Naive thymus-derived CD8-positive, alpha-beta T cell (primary cell): Measurements from ENCODE around the gene AUTS2. TPM values are rescaled to one million over a fixed set of nuclear protein-coding genes. Genes with fewer than 3 reads are reported as not detected.
A peak's percentile ranks its signal among the peaks of the same experiment; 100 is the strongest.

Experiments
- ATAC-seq, 2 donors: fragments of 150-1000 bp; cut with Tn5 transposase in 1 of 2; sonication (Bioruptor Pico), chemical (Tn5 transposase) in 1 of 2; 1 replicate in 1 of 2; 2 replicates in 1 of 2; pipeline ENCODE4 v1.10.0; 2021; ENCODE audit warnings: mild to moderate bottlenecking in 2 of 2, moderate library complexity in 2 of 2
- POLR2A ChIA-PET: fragments of 350-600 bp; sonication (Branson Sonifier 250); formaldehyde crosslinking; loops from one replicate; lab custom pipeline; 2021; ENCODE audit warnings: antibody characterized with exemption; lab: Charles Lee
- DNase-seq, 10 donors: peaks; one replicate each; pipeline versions ENCODE4 v3.0.0 to v3.0.0-alpha.2; 2020 to 2022
- H3K27ac Mint-ChIP-seq, 10 donors: one replicate each; pipeline ENCODE4 v1.8.0; 2020 to 2022; ENCODE audit warnings: mild to moderate bottlenecking in 10 of 10, mixed read lengths in 10 of 10, moderate library complexity in 4 of 10, inconsistent platforms in 1 of 10
- H3K27me3 Mint-ChIP-seq, 5 donors: one replicate each; pipeline ENCODE4 v1.8.0; 2021 to 2022; ENCODE audit warnings: mixed read lengths in 5 of 5
- H3K36me3 Mint-ChIP-seq, 3 donors: one replicate each; pipeline ENCODE4 v1.8.0; 2020 to 2022; ENCODE audit warnings: mixed read lengths in 3 of 3, mild to moderate bottlenecking in 2 of 3, inconsistent platforms in 1 of 3
- H3K4me1 Mint-ChIP-seq, 4 donors: one replicate each; pipeline ENCODE4 v1.8.0; 2021 to 2022; ENCODE audit warnings: mixed read lengths in 4 of 4
- H3K4me3 Mint-ChIP-seq, 10 donors: one replicate each; pipeline ENCODE4 v1.8.0; 2020 to 2022; ENCODE audit warnings: mild to moderate bottlenecking in 10 of 10, mixed read lengths in 10 of 10, moderate library complexity in 6 of 10, inconsistent platforms in 1 of 10
- H3K9me3 Mint-ChIP-seq, 9 donors: one replicate each; pipeline ENCODE4 v1.8.0; 2020 to 2022; ENCODE audit warnings: mixed read lengths in 9 of 9, mild to moderate bottlenecking in 3 of 9, inconsistent platforms in 1 of 9, moderate library complexity in 1 of 9
- polyA plus RNA-seq, 3 donors: library from polyadenylated mRNA; unstranded; fragments of 300-500 nt; fragmentation: Illumina TruSeq; gene quantifications; one replicate each; pipeline ENCODE4 v1.2.3, GENCODE V29; 2021
- total RNA-seq, 8 experiments: library from RNA in 2 of 8; stranded (reverse) in 2 of 8; gene quantifications; one replicate each; pipeline ENCODE4 v1.2.3 and lab custom pipeline; 2021 to 2026

The AUTS2 gene
- total and polyA plus RNA-seq, 5 experiments from 2014 or later = 0.36 to 4.6 (median 3.0) TPM

DNA sequence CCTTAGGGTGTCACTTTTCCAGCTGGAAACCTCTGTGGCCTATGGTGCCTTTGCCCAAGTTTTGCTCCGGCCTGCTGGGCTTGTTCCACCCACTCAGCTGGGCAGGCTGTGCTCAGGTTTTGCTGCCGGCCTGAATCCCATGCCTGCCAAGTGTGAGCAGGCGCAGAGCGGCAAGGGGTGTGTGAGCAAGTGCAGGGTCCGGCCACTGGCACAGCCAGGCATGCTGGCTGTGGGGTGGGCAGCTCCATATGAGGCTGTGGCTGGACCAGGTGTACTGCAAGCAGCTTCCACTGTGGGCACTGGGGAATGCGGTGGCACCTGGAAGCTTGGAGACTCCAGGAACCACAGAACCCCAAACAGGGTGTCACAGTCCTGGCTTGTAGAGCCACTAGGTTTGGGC lies 92.1 kb downstream of the AUTS2 start:
- no peak for ATAC-seq
- no peaks in the 10 kb centered on the region for H3K36me3 Mint-ChIP-seq
- POLR2A ChIA-PET = no interaction called here

GRCh38 chr7:69691327-69691726 lies 93.1 kb downstream of the AUTS2 start:
- POLR2A ChIA-PET = no interaction called here
- no peak overlapping the region for H3K4me3 Mint-ChIP-seq
- H3K27ac Mint-ChIP-seq = no peak overlapping the region
- H3K27me3 Mint-ChIP-seq = peaks cover 0 to 10% (median 0%) of the 10 kb centered on the region in 5 donors
- ATAC-seq = no peak
- DNase-seq = no peak
- peaks cover 0 to 3% (median 0%) of the 10 kb centered on the region in 9 donors for H3K9me3 Mint-ChIP-seq
- peaks cover 5 to 14% (median 6%) of the 10 kb centered on the region in 4 donors for H3K4me1 Mint-ChIP-seq
- no peaks in the 10 kb centered on the region for H3K36me3 Mint-ChIP-seq

More for the DNA sequence above, 92.1 kb downstream of the AUTS2 start:
- Mint-ChIP-seq H3K27ac (no peak overlapping the region), H3K4me3 (no peak overlapping the region), H3K4me1 (peaks cover 0 to 8% (median 0%) of the 10 kb centered on the region in 4 donors), H3K27me3 (peaks cover 0 to 10% (median 0%) of the 10 kb centered on the region in 5 donors), H3K9me3 (peaks cover 0 to 3% (median 0%) of the 10 kb centered on the region in 9 donors)
- no peak for DNase-seq

DNA sequence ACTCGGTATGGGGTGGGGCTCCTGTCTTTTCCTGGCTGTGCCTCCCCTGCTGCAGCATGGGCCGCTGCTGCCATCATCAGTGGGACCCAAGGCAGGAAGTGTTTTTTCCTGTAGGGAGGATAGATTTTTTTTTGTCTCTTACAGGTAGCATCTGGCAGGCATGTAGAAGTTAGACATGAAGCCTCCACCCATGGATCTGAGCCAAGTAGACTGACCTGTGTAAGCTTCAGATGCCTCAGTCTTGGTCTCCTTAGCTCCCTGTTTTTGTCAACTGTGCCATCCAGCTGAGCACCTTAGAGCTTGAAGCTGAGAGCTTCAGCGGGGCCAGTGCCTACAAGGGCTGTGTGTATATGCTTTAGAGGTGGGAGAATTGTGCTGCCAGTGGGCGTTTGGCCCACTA lies 93.5 kb downstream of the AUTS2 start:
- H3K9me3 Mint-ChIP-seq = peaks cover 0 to 3% (median 0%) of the 10 kb centered on the region in 9 donors
- ATAC-seq = no peak
- no peak overlapping the region for H3K4me3 Mint-ChIP-seq
- H3K36me3 Mint-ChIP-seq = no peaks in the 10 kb centered on the region
- no peak overlapping the region for H3K27ac Mint-ChIP-seq
- POLR2A ChIA-PET = no interaction called here
- DNase-seq = no peak
- peaks cover 5 to 18% (median 9%) of the 10 kb centered on the region in 4 donors for H3K4me1 Mint-ChIP-seq
- H3K27me3 Mint-ChIP-seq = peaks cover 0 to 10% (median 0%) of the 10 kb centered on the region in 5 donors

DNA sequence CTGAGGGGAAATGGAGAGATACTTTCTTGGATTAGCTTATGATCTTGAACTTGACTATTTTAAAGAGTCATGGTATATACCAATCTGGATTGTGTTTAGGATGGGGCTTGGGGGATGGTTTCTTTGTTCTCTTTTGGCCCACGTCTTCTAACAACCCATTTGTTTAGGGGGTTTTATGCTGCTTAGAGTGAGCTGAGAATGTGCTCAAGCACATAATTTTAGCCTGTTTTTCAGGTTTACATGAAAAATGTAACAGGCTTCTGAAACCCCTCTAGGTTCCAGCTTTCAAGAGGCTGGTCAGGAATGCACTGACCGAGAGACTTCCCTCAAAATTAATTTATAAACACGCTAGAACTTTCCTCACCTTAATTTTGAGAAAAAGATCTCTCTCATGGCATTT lies 94.3 kb downstream of the AUTS2 start:
- Mint-ChIP-seq H3K36me3 (no peaks in the 10 kb centered on the region), H3K4me3 (no peak overlapping the region), H3K27ac (no peak overlapping the region), H3K4me1 (peaks cover 5 to 21% (median 13%) of the 10 kb centered on the region in 4 donors), H3K27me3 (peaks cover 0 to 10% (median 0%) of the 10 kb centered on the region in 5 donors), H3K9me3 (peaks cover 0 to 3% (median 0%) of the 10 kb centered on the region in 9 donors)
- ATAC-seq (no peak), DNase-seq (no peak)
- POLR2A ChIA-PET = no interaction called here

DNA sequence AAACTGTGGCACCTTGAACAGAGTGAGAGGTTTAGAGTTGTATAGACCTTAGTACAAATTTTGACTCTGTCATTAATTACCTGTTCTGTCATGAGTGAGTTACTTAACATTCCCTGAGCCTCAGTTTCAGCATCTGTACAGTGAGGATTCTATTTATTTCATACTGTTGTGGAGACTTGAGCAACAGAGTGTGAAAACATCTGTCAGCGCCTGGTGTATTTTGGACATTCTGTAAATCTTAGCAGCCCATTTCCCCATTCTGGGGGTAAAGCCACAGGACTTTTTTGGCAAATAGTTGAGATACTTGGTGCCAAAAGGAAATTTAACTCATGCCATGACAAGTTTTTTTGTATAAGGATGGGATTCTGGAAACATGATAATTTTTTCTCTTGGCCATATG lies 94.8 kb downstream of the AUTS2 start:
- no peaks in the 10 kb centered on the region for H3K36me3 Mint-ChIP-seq
- peaks cover 0 to 3% (median 0%) of the 10 kb centered on the region in 9 donors for H3K9me3 Mint-ChIP-seq
- ATAC-seq = no peak
- POLR2A ChIA-PET = no interaction called here
- H3K27ac Mint-ChIP-seq = no peak overlapping the region
- H3K27me3 Mint-ChIP-seq = peaks cover 0 to 10% (median 0%) of the 10 kb centered on the region in 5 donors
- H3K4me3 Mint-ChIP-seq = no peak overlapping the region
- peaks cover 5 to 21% (median 13%) of the 10 kb centered on the region in 4 donors for H3K4me1 Mint-ChIP-seq
- no peak for DNase-seq

- POLR2A ChIA-PET = no interaction called here
- ATAC-seq = no peak
- peaks cover 5 to 21% (median 13%) of the 10 kb centered on the region in 4 donors for H3K4me1 Mint-ChIP-seq
- peak overlapping the region in 2 of 10 donors; percentile 5 to 65 for H3K4me3 Mint-ChIP-seq
- H3K9me3 Mint-ChIP-seq = peaks cover 0 to 3% (median 0%) of the 10 kb centered on the region in 9 donors
- peaks cover 0 to 10% (median 0%) of the 10 kb centered on the region in 5 donors for H3K27me3 Mint-ChIP-seq
- H3K27ac Mint-ChIP-seq = peak overlapping the region in 3 of 10 donors; percentile 17 to 72 (median 20)
- no peaks in the 10 kb centered on the region for H3K36me3 Mint-ChIP-seq
- DNase-seq = peak in 2 of 10 donors; percentile 1 to 8
These were observed 97.8 kb downstream of the AUTS2 start for GRCh38 chr7:69696054-69696591.

GRCh38 chr7:69696686-69697685 lies 98.7 kb downstream of the AUTS2 start:
- POLR2A ChIA-PET = no interaction called here
- DNase-seq = no peak

GRCh38 chr7:69698109-69698825 lies 100.0 kb downstream of the AUTS2 start:
- H3K9me3 Mint-ChIP-seq = peaks cover 0 to 1% (median 0%) of the 10 kb centered on the region in 9 donors
- H3K27me3 Mint-ChIP-seq = peaks cover 0 to 7% (median 0%) of the 10 kb centered on the region in 5 donors
- H3K27ac Mint-ChIP-seq = no peak overlapping the region
- peaks cover 5 to 18% (median 12%) of the 10 kb centered on the region in 4 donors for H3K4me1 Mint-ChIP-seq
- DNase-seq (no peak), ATAC-seq (no peak)
- H3K4me3 Mint-ChIP-seq = no peak overlapping the region
- POLR2A ChIA-PET = no interaction called here
- H3K36me3 Mint-ChIP-seq = no peaks in the 10 kb centered on the region

More at GRCh38 chr7:69696686-69697685, 98.7 kb downstream of the AUTS2 start:
- no peak overlapping the region for H3K4me3 Mint-ChIP-seq
- ATAC-seq = no peak
- peaks cover 0 to 3% (median 0%) of the 10 kb centered on the region in 9 donors for H3K9me3 Mint-ChIP-seq
- no peaks in the 10 kb centered on the region for H3K36me3 Mint-ChIP-seq
- peak overlapping the region in 1 of 10 donors; percentile 17 for H3K27ac Mint-ChIP-seq
- H3K4me1 Mint-ChIP-seq = peaks cover 5 to 21% (median 13%) of the 10 kb centered on the region in 4 donors
- peaks cover 0 to 10% (median 0%) of the 10 kb centered on the region in 5 donors for H3K27me3 Mint-ChIP-seq

- Mint-ChIP-seq H3K4me1 (peaks cover 5 to 18% (median 11%) of the 10 kb centered on the region in 4 donors), H3K4me3 (no peak overlapping the region), H3K27ac (no peak overlapping the region), H3K36me3 (no peaks in the 10 kb centered on the region), H3K27me3 (peaks cover 0 to 3% (median 0%) of the 10 kb centered on the region in 5 donors), H3K9me3 (no peaks in the 10 kb centered on the region)
- ATAC-seq (no peak), DNase-seq (no peak)
- POLR2A ChIA-PET = no interaction called here
These were observed 101.7 kb downstream of the AUTS2 start for GRCh38 chr7:69699931-69700330.

GRCh38 chr7:69700331-69700730 lies 102.1 kb downstream of the AUTS2 start:
- Mint-ChIP-seq H3K27me3 (peaks cover 0 to 3% (median 0%) of the 10 kb centered on the region in 5 donors), H3K27ac (no peak overlapping the region), H3K4me1 (peaks cover 5 to 18% (median 11%) of the 10 kb centered on the region in 4 donors), H3K36me3 (no peaks in the 10 kb centered on the region), H3K9me3 (no peaks in the 10 kb centered on the region), H3K4me3 (no peak overlapping the region)
- DNase-seq (no peak), ATAC-seq (no peak)
- POLR2A ChIA-PET = no interaction called here

DNA sequence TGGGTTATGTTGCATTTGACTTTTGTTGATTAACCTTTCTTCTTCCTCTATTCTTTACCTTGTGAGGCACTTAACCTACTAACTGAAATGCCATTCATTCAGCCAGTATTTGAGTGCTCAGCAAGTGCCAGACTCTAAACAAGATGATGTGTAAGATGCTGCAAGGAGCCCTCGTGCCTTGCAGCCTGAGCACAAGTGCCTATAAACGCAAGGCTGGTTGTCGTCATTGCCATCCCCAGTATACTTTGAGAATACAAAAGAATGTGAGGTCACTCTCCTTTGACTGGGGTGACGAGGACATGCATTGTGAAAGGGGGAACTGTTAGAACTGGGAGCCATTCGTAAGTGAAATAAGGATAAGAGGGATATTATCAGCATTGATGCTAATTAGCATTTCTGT lies 103.0 kb downstream of the AUTS2 start:
- Mint-ChIP-seq H3K9me3 (no peaks in the 10 kb centered on the region), H3K36me3 (no peaks in the 10 kb centered on the region), H3K27ac (no peak overlapping the region), H3K4me1 (peaks cover 0 to 13% (median 5%) of the 10 kb centered on the region in 4 donors), H3K27me3 (peaks cover 0 to 3% (median 0%) of the 10 kb centered on the region in 5 donors), H3K4me3 (no peak overlapping the region)
- ATAC-seq = no peak
- no peak for DNase-seq
- POLR2A ChIA-PET = no interaction called here

DNA sequence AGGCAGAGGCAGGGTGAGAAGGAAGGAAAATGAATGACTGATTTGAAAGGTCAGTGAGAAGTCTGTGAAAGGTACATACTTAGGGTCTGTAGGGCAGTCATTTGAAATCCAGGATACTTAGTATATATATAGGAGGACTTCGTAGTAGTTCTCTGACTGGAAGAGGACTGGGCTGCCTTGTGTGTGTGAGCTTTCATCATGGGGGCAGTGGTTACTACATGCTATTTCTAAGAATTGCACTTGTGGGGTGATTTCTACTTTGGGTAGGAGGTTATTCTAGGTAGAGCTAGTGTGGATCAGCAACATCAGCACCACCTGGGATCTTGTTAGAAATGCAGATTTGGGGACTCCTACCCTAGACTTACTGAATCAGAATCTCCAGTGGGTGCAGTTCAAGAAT lies 104.1 kb downstream of the AUTS2 start:
- Mint-ChIP-seq H3K4me3 (no peak overlapping the region), H3K27ac (no peak overlapping the region), H3K9me3 (no peaks in the 10 kb centered on the region), H3K27me3 (peaks cover 0 to 3% (median 0%) of the 10 kb centered on the region in 5 donors), H3K4me1 (peaks cover 0 to 2% (median 0%) of the 10 kb centered on the region in 4 donors), H3K36me3 (no peaks in the 10 kb centered on the region)
- POLR2A ChIA-PET = no interaction called here
- DNase-seq (no peak), ATAC-seq (no peak)
